Measurements from ENCODE around the gene E4F1.

The E4F1 gene

GRCh38 chr16:2277466-2278271 is 54.3 kb downstream of the E4F1 start:
- DNase-seq: no peak

- DNase-seq: no peak
Observed at GRCh38 chr16:2278272-2278608, 54.8 kb downstream of the E4F1 start.

DNA sequence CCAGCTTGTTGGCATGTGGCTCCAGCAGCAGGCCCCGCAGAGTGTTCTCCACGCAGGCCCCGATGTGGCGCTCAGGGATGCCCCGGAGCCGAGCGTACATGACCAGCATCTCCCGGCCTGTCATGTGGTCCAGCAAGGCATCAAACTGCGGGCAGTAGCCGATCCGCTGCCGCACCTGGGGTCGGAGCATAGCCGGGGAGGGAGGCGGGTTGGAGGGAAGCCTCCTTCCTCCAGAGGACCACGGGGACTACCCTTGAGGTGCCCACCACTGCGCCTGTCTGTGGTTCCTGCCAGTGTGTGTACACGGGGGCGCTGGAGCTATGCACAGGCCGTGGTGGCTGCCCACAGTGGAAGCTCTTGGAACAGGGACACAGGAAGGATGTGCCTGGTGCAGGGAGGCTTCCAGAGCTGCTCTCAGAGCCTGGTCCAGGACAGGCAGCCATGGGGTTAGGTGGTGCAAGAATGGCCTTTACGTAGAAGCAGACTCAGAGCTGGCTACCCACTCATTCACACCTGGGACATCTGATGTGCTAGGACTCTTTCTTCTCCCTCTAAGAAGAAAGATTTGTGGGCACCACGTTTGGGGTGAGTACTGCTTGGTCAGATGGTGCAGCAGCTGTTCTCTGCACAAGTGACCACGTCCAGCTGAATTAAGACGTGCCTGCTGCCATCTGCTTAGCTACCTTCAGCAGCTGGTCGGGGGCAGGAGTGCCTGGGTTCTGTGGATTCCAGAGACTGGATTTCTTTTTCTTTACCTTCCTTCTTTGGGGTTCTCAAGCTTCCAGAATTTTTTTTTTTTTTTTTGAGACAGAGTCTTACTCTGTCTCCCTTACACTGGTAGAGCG is 55.8 kb downstream of the E4F1 start:
- no peak for DNase-seq

- no peak for DNase-seq
Observed at GRCh38 chr16:2280461-2280860, 57.1 kb downstream of the E4F1 start.

- no peak for DNase-seq
Observed at GRCh38 chr16:2280981-2281542, 57.7 kb downstream of the E4F1 start.

DNA sequence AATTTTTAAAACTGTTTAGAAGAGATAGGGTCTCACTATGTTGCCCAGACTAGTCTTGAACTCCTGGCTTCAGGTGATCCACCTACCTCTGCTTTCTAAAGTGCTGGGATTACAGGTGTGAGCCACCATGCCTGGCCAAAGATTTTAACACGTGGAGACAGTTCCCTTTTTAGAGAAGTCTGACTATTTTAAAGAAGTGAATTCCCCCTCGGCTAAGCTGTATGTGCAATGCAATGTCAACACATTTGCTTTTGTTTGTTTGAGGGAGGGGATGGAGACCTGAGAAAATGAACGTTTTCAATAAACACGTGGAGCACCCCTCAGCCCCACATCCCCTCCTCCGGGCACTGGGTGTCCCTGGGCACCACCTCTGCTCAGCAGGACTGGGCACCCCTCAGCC is 58.9 kb downstream of the E4F1 start:
- DNase-seq: no peak

DNA sequence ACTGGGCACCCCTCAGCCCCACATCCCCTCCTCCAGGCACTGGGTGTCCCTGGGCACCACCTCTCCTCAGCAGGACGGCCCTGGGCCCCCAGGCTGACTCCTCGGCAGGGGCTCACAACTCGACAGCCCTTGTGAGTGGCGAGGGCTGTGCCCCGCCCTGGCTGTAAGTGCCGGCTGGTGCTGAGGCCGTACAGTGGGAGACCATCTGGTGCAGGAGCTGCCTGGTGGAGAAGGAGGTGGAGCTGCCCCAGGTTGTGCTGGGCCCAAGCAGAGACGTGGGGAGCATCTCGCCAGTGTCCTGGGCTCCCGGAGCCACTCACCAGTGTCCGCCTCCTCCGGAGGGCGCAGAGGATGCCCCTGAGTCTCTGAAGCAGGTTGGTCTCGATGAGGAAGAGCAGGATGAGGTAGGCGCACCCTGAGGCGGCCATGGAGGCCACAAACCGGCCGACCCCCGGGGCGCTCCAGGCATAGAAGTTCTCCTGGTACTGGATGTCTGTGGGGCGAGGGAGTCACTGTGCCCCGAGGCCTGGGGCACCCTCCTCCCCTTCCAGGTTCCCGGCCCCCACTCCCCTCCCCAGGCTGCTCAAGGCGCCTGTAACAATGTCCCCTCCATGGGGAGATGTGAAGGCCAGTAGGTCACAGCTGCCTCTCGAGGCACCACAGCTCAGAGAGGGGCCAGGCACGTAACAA is 59.6 kb downstream of the E4F1 start:
- no peak for DNase-seq

DNA sequence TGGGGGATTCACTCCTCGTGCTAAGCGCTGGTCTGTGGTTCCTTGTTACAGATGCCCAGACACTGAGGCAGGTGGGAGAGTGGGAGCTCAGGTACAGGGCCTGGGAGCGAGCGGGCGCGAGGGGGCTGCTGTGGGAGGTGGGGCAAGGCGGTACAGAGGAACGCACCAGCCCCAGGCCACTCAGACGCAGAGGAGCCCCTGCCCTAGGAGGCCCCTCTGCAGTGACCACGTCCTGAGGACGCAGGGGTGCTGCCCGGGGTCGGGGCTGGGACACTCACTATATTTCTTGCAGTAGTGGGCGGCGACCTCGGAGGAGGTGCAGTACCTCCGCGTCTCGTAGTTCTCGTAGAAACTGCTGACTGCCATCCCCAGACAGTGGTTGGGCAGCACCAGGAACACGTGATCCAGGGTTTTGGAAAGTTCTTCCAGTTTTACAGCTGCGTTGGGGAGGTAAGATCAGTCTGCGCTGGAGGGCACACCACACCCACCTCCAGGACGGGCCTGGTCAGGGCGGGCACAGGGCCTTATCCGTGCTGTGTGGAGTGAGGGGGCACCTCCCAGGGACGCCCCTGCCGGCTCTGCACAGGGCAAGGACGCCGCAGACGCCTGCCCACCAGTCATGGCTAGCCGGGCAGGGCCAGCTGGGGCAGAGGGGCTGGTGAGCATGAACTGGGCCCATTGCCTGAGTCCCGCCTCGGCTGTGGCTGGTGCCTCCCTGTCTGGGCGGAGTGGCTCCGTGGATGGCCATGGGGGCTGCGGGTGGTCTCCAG is 60.8 kb downstream of the E4F1 start:
- DNase-seq: no peak

DNA sequence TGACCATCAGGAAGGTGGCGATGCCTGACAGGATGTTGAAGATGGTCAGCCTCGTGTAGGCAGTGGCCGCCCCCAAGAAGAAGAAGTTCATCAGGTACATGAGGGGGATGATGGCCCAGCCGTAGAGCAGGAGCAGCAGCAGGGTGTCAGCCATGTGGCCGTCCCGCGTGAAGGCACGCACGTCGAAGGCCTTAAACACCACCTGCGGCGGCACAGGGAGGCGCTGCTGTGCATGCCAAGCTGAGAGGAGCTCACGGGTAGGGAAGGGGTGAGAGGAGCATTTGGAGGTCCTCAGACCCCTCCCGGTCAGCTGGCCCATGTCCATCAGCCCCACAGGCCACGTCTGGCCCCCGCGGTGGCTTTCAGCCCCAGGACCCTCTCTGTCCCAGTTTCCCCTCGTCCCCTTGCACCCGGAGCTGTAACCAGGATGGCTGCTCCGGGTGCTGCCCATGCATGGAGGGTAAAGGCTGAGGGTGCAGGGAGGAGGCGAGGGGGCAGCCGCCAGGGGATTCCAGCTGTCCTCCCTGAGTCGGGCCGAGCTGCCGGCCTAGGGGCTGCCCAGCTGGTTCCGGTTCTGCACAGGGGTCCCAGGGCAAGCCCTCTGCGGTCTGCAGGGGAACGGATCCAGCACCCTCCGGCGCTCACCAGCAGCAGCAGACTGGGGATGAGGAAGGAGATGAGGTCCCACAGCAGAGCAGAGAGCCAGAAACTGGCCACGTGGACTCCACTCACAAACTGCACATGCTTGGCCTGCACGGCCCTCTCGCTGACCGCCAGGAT is 61.6 kb downstream of the E4F1 start:
- DNase-seq: no peak
